ENCODE measurements around the gene PHLDB1.
"Not testable (repeated sequence)": the region's sequence is repeated elsewhere in the genome, so short reads cannot be mapped to it uniquely, and the experiment has no call there.

PHLDB1 gene

DNA sequence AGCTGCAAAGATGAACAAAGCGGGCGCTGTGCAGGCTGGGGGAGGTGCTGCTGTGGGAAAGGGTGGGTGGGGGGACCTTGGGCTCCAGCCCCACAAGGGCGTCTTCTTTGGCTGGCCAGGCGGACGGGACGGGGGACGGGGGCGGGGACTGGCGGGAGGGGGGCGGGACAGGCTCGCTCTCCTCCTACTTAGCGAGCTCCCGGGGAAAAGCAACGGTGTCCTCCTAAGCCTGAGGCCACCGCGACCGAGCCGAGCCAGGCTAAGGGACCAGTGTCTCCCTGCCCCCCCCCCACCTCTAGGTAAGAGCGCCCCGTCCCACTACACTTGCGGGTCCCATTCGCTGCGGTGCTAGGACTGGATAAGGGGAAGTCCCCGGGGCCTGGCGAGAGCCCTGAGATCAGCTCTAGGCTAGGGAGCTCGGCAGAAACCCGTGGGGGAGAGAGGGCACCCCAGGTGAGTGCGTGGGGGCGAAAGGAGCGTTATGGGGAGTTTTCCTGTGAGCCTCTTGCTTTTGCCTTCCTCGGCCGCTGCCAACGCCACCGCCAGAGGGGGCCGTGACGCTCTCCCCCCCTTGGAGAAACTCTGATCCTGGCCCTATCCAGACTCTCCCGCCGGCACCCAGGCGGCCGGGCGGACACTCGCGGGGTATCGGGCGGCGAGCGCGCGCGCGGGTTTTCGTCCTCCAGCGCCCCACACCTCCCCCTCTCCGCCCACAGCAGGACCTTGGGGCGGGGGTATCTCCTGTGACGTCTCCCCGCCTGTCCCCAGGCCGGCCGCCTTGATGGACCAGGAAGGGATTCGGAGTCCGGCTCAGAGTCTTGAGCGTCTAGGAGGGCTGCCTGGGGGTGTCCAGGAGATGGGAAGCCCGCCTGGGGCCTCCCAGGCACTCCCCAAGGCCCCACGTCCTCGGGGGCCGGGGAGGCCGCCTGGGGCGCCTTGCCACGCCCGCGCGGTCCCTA is at the start of gene PHLDB1:
Gene PHLDB1 (plus strand): TSS at position 215 of the 959 bp plus-strand sequence. CDS start 6,222 bp downstream, outside the sequence.
- no peak for DNase-seq (ENCODE audit: low read depth)
- TF ChIP-seq, protein P1, sequence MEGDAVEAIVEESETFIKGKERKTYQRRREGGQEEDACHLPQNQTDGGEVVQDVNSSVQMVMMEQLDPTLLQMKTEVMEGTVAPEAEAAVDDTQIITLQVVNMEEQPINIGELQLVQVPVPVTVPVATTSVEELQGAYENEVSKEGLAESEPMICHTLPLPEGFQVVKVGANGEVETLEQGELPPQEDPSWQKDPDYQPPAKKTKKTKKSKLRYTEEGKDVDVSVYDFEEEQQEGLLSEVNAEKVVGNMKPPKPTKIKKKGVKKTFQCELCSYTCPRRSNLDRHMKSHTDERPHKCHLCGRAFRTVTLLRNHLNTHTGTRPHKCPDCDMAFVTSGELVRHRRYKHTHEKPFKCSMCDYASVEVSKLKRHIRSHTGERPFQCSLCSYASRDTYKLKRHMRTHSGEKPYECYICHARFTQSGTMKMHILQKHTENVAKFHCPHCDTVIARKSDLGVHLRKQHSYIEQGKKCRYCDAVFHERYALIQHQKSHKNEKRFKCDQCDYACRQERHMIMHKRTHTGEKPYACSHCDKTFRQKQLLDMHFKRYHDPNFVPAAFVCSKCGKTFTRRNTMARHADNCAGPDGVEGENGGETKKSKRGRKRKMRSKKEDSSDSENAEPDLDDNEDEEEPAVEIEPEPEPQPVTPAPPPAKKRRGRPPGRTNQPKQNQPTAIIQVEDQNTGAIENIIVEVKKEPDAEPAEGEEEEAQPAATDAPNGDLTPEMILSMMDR (IDR thresholded peaks at IDR 0.05; ENCODE audit: control insufficient read depth, extremely low read depth, insufficient read depth) = peak; percentile 49
- peak within 1 kb of the TSS; percentile 41 for H3K4me3 ChIP-seq (ENCODE audit: low read depth, low read length)

DNA sequence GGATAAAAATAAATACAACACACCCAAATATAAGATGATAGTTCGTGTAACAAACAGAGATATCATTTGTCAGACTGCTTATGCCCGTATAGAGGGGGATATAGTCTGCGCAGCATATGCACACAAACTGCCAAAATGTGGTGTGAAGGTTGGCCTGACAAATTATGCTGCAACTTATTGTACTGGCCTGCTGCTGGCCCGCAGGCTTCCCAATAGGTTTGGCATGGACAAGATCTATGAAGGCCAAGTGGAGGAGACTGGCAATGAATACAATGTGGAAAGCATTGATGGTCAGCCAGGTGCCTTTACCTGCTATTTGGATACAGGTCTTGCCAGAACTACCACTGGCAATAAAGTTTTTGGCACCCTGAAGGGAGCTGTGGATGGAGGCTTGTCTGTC is 46.6 kb upstream of the PHLDB1 start:
- TF ChIP-seq, protein P1 (IDR thresholded peaks at IDR 0.05; ENCODE audit: control insufficient read depth, extremely low read depth, insufficient read depth) = no peak
- no peak overlapping the region for H3K4me3 ChIP-seq (ENCODE audit: low read depth, low read length)
- no peak for DNase-seq (ENCODE audit: low read depth)

DNA sequence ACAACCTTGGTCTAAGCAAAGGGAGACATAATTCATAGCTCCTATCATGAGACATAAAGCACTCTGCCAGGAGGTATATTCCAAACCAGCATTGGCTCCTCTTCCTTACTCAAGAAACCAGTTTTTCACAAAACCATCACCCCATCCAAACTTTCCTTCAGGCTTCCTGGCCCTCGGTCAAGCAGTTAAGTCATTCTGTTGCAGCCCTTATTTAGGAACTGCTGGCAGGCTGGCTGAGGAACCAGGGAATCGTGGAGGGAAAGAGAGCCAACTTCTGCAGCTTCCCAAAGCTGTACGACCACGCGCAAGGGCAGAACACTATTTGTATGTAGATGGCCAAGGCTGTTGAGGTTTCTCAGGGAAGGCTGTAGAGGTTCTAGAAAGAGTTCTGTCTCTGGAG is 42.4 kb upstream of the PHLDB1 start:
- 0 out of 2 replicates have a peak overlapping the region, but pooled peaks have one; percentile 3 for H3K4me3 ChIP-seq (ENCODE audit: low read depth, low read length)
- TF ChIP-seq, protein P1 (IDR thresholded peaks at IDR 0.05; ENCODE audit: control insufficient read depth, extremely low read depth, insufficient read depth) = no peak
- peak; percentile 58 for DNase-seq (ENCODE audit: low read depth)

DNA sequence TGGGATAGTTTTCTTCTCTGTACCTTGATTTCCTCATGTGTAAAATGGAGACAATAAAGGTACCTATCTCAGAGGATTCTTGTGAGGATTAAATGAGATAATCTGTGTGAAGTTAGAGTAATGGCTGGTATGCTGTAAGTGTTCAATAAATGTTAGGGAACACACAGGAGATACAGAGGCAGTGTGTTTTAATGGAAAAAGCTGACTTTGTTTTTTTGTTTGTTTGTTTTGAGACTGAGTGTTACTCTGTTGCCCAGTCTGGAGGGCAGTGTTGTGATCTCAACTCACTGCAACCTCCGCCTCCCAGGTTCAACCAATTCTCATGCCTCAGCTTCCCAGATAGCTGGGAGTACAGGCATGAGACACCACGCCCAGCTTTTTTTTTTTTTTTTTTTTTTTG is 37.7 kb upstream of the PHLDB1 start:
- TF ChIP-seq, protein P1 (IDR thresholded peaks at IDR 0.05; ENCODE audit: control insufficient read depth, extremely low read depth, insufficient read depth) = no peak
- DNase-seq (ENCODE audit: low read depth) = no peak
- no peak overlapping the region for H3K4me3 ChIP-seq (ENCODE audit: low read depth, low read length)

DNA sequence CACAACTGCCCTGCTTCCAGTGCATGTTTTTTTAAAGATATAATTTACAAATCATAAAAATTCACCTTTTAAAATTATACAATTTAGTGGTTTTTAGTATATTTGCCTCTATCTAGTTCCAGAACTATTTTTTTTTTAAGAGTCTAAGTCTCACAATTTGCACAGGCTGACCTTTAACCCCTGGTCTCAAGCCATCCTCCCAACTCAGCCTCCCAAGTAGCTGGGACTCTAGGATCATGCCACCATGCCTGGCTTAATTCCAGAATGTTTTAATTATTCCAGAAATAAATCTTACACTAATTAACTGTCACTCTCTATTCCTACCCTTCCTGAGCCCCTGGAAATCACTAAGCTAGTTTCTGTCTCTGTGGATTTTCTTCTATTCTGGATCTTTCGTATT is 36.6 kb upstream of the PHLDB1 start:
- TF ChIP-seq, protein P1 (IDR thresholded peaks at IDR 0.05; ENCODE audit: control insufficient read depth, extremely low read depth, insufficient read depth) = no peak
- no peak for DNase-seq (ENCODE audit: low read depth)
- H3K4me3 ChIP-seq (ENCODE audit: low read depth, low read length) = no peak overlapping the region

DNA sequence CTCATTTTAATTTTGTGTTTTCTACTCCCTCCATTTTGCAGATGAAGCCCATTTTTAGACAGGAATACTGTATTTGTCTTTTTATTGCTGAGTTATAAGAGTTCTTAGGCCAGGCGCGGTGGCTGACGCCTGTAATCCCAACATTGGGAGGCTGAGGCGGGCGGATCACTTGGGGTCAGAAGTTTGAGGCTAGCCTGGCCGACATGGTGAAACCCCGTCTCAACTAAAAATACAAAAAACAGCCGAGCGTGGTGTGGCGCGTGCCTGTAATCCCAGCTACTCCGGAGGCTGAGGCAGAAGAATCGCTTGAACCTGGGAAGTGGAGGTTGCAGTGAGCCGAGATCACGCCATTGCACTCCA is 35.7 kb upstream of the PHLDB1 start:
- DNase-seq (ENCODE audit: low read depth) = not testable (repeated sequence)
- H3K4me3 ChIP-seq (ENCODE audit: low read depth, low read length) = peak overlapping the region; percentile 90

DNA sequence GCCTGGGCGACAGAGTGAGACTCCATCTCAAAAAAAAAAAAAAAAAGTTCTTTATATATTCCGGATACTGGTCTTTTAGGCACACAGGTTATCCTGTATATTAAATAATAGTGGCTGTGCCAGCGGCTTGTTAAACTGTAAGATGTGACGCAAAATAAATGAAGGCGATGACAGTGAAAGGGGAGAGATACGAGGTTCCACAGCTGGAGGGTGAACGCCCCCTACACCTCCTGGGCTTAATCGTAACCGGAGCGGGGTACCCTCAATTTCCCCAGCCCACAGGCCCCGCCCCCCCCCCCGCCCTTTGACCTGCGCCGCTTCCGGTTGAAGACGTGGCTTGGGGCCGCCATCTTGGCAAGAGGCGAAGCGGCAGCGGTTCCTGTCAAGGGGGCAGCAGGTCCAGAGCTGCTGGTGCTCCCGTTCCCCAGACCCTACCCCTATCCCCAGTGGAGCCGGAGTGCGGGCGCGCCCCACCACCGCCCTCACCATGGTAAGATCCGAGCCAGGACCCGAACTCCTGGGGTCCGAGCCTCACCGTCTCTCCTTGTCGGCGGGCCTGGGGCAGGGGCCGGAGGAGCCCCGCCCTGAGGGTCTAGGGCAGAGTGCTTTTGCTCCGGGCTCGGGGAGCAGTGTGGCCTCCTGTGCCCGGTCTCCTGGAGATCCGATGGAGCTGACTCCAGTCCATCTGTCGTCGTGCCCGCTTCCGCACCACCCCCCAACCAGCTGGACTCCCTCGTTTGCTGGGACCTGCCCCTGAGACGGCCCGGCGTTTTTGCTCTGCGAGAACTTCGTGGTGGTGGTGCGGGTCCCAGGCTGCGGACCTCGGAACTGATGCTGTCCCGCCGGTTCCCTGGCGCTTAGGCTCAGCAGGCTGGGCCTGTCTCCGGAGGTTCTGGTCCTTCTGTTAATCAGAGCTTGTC is 35.1 kb upstream of the PHLDB1 start, which contains the start of gene ARCN1:
Gene ARCN1 (plus strand): TSS at position 349 of the 920 bp plus-strand sequence. CDS start 139 bp downstream, at position 488.
- no peak for DNase-seq (ENCODE audit: low read depth)
- peak within 1 kb of the TSS; percentile 90 for H3K4me3 ChIP-seq (ENCODE audit: low read depth, low read length)
- TF ChIP-seq, protein P1 (IDR thresholded peaks at IDR 0.05; ENCODE audit: control insufficient read depth, extremely low read depth, insufficient read depth) = no peak

Data from LNCaP clone FGC (cell line).